ENCODE results near the gene HNMT. TPM values are rescaled to one million over a fixed set of nuclear protein-coding genes. Genes with fewer than 3 reads are reported as not detected.
A peak's percentile ranks its signal among the peaks of the same experiment; 100 is the strongest.

The HNMT gene
- total and polyA plus RNA-seq, 2 of the 13 experiments (the other 11 are each of a cell fraction or from before 2014, with no cell fraction given), result 279 to 309 TPM

GRCh38 chr2:137952586-137953129 lies 11.6 kb upstream of the HNMT start:
- Histone ChIP-seq H3K4me3 (replicated peaks in 1 of 3; ENCODE audit: insufficient read depth in 1 of 3, low read depth in 2 of 3, low read length in 3 of 3) (no peak overlapping the region), H3K4me1 (ENCODE audit: insufficient read depth, low read length) (peaks cover 67% of the 10 kb centered on the region), H2AFZ (ENCODE audit: low read length) (no peak overlapping the region), H3K9me3 (ENCODE audit: low read length) (no peaks in the 10 kb centered on the region), H3K4me2 (ENCODE audit: low read depth, low read length) (no peak overlapping the region), H3K79me2 (ENCODE audit: insufficient read depth, low read length) (no peaks in the 10 kb centered on the region), H3K36me3 (replicated peaks in 1 of 2; ENCODE audit: control insufficient read depth in 1 of 2, insufficient read depth in 2 of 2, low read length in 2 of 2) (no peaks in the 10 kb centered on the region), H3K27ac (ENCODE audit: extremely low read length, insufficient read depth, low read length) (no peak overlapping the region), H3K27me3 (ENCODE audit: control insufficient read depth in 1 of 2, insufficient read depth in 2 of 2, low read length in 2 of 2) (no peaks in the 10 kb centered on the region), H4K20me1 (ENCODE audit: insufficient read depth, low read length) (no peaks in the 10 kb centered on the region), H3K9ac (ENCODE audit: insufficient read depth, low read depth, low read length) (no peak overlapping the region)
- in situ Hi-C loops (cut with HindIII; ENCODE audit: extremely low pct_ligation_motif_present, low pct_unique_long_range_greater_than_20kb) (no loop called here), intact Hi-C loops (cut with micrococcal nuclease; ENCODE audit: unreplicated experiment) (no loop called here)
- 75% methylated on average over 9 of the region's 9 CpGs for WGBS (ENCODE audit: low lambda C conversion rate)
- DNase-seq (ENCODE audit: low spot score) (no peak), ATAC-seq (no peak), FAIRE-seq (no peak)
- no TSS peak for BruUV-seq (replicated peaks)
- CTCF ChIA-PET (ENCODE audit: low intra/inter-chr PET ratio, low total read pairs), result no interaction called here
- POLR2A ChIA-PET, result interaction anchor here (1.0 to 19.0 kb wide), 4 partner anchors 10 to 23 kb away, joined by 3 to 733 read pairs (median 10); partner anchors contain the start of gene HNMT
- 0 out of 2 replicates have a peak, but pooled peaks have one; percentile 12 for TF ChIP-seq ELF1 (CRISPR knock-in tag; IDR thresholded peaks at IDR 0.05)
- 0 out of 2 replicates have a peak, but pooled peaks have one; percentile 32 for TF ChIP-seq ZNF264 (CRISPR knock-in tag; IDR thresholded peaks at IDR 0.05)
- TF ChIP-seq HIVEP1 (CRISPR knock-in tag; IDR thresholded peaks at IDR 0.05), result no peak
- TF ChIP-seq HNRNPLL (IDR thresholded peaks at IDR 0.05; ENCODE audit: low read depth, low read length, poor library complexity, severe bottlenecking), result no peak
- no peak for TF ChIP-seq ZNF883 (CRISPR knock-in tag; IDR thresholded peaks at IDR 0.05; ENCODE audit: not compliant biosample characterization)
- TF ChIP-seq, protein P1, sequence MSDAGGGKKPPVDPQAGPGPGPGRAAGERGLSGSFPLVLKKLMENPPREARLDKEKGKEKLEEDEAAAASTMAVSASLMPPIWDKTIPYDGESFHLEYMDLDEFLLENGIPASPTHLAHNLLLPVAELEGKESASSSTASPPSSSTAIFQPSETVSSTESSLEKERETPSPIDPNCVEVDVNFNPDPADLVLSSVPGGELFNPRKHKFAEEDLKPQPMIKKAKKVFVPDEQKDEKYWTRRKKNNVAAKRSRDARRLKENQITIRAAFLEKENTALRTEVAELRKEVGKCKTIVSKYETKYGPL (CRISPR knock-in tag; IDR thresholded peaks at IDR 0.05), result no peak
- no peak for TF ChIP-seq MIER3 (CRISPR knock-in tag; IDR thresholded peaks at IDR 0.05; ENCODE audit: borderline replicate concordance)
- no peak for TF ChIP-seq ZBTB7A (CRISPR knock-in tag; IDR thresholded peaks at IDR 0.05)
- TF ChIP-seq SP2 (CRISPR knock-in tag; IDR thresholded peaks at IDR 0.05), result no peak
- TF ChIP-seq FOSL1 (CRISPR knock-in tag; IDR thresholded peaks at IDR 0.05; ENCODE audit: borderline replicate concordance), result peak; percentile 18; the same call in 1 of the 2 replicates
- no peak for TF ChIP-seq GABPA (IDR thresholded peaks at IDR 0.05; ENCODE audit: low read depth, low read length)
- peak; percentile 12; the same call in 1 of the 2 replicates for TF ChIP-seq GABPA (CRISPR knock-in tag; IDR thresholded peaks at IDR 0.05; ENCODE audit: low read depth)
- TF ChIP-seq, protein P2, sequence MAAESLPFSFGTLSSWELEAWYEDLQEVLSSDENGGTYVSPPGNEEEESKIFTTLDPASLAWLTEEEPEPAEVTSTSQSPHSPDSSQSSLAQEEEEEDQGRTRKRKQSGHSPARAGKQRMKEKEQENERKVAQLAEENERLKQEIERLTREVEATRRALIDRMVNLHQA (CRISPR knock-in tag; IDR thresholded peaks at IDR 0.05), result no peak
- 0 out of 2 replicates have a peak, but pooled peaks have one; percentile 13 for TF ChIP-seq ZNF652 (CRISPR knock-in tag; IDR thresholded peaks at IDR 0.05; ENCODE audit: borderline replicate concordance, low read depth)
- peak; percentile 30; the same call in 1 of the 2 replicates for TF ChIP-seq GATAD2A (CRISPR knock-in tag; IDR thresholded peaks at IDR 0.05)
- no peak for TF ChIP-seq NFE2L1 (CRISPR knock-in tag; IDR thresholded peaks at IDR 0.05; ENCODE audit: borderline replicate concordance)
- peak; percentile 17; the same call in 1 of the 2 replicates for TF ChIP-seq ETV5 (CRISPR knock-in tag; IDR thresholded peaks at IDR 0.05; ENCODE audit: borderline replicate concordance)
- peak; percentile 79 for TF ChIP-seq FOSL2 (CRISPR knock-in tag; IDR thresholded peaks at IDR 0.05)
- no peak for TF ChIP-seq CREM (IDR thresholded peaks at IDR 0.05)
- TF ChIP-seq CREM (CRISPR knock-in tag; IDR thresholded peaks at IDR 0.05), result no peak
- TF ChIP-seq ZSCAN22 (CRISPR knock-in tag; IDR thresholded peaks at IDR 0.05), result no peak
- no peak for TF ChIP-seq NRL (CRISPR knock-in tag; IDR thresholded peaks at IDR 0.05; ENCODE audit: borderline replicate concordance)
- TF ChIP-seq ASH2L (IDR thresholded peaks at IDR 0.05; ENCODE audit: insufficient read length, low read depth, low read length), result no peak
- 0 out of 2 replicates have a peak, but pooled peaks have one; percentile 22 for TF ChIP-seq ISL2 (CRISPR knock-in tag; IDR thresholded peaks at IDR 0.05)
- TF ChIP-seq YEATS4 (CRISPR knock-in tag; IDR thresholded peaks at IDR 0.05; ENCODE audit: borderline replicate concordance), result no peak
- TF ChIP-seq TAF15 (IDR thresholded peaks at IDR 0.05; ENCODE audit: low read depth, low read length, poor library complexity, severe bottlenecking), result no peak
- TF ChIP-seq MXI1 (IDR thresholded peaks at IDR 0.05; ENCODE audit: borderline replicate concordance, low read depth, low read length), result no peak

Measured in HepG2 (cell line).